Glutamatergic neuron (in vitro differentiated cells): ENCODE data around the gene UTP4. TPM values are rescaled to one million over a fixed set of nuclear protein-coding genes. Genes with fewer than 3 reads are reported as not detected.
"Not testable (repeated sequence)": the region's sequence is repeated elsewhere in the genome, so short reads cannot be mapped to it uniquely, and the experiment has no call there.

Experiments
- DNase-seq: peaks from one replicate; pipeline ENCODE4 v3.0.0; 2022
- H3K27ac Mint-ChIP-seq: one replicate; pipeline ENCODE4 v1.8.0; 2020; ENCODE audit warnings: mild to moderate bottlenecking, mixed read lengths, inconsistent platforms; ENCODE audit not compliant: unreplicated experiment
- H3K27me3 Mint-ChIP-seq: one replicate; pipeline ENCODE4 v1.8.0; 2020; ENCODE audit warnings: mild to moderate bottlenecking, moderate library complexity, mixed read lengths, inconsistent platforms; ENCODE audit not compliant: unreplicated experiment
- H3K36me3 Mint-ChIP-seq: one replicate; pipeline ENCODE4 v1.8.0; 2020; ENCODE audit warnings: mild to moderate bottlenecking, mixed read lengths, inconsistent platforms; ENCODE audit not compliant: unreplicated experiment
- H3K4me1 Mint-ChIP-seq: one replicate; pipeline ENCODE4 v1.8.0; 2020; ENCODE audit warnings: mild to moderate bottlenecking, low read depth, mixed read lengths, inconsistent platforms; ENCODE audit not compliant: unreplicated experiment
- H3K4me3 Mint-ChIP-seq: one replicate; pipeline ENCODE4 v1.8.0; 2020; ENCODE audit warnings: mild to moderate bottlenecking, mixed read lengths, inconsistent platforms; ENCODE audit not compliant: unreplicated experiment
- H3K9me3 Mint-ChIP-seq: one replicate; pipeline ENCODE4 v1.8.0; 2020; ENCODE audit warnings: mild to moderate bottlenecking, moderate library complexity, mixed read lengths, inconsistent platforms; ENCODE audit not compliant: unreplicated experiment
- total RNA-seq: library from RNA; stranded (reverse); fragmentation: NEBNext Ultra II Directional; extraction: Animal tissue kit (Norgen Biotek cat#: 25700); gene quantifications from one replicate; pipeline ENCODE4 v1.2.1, GENCODE V29; 2021; ENCODE audit not compliant: unreplicated experiment
- TF ChIP-seq, protein P1 (sequence below): fragments of 200-600 bp; sonication (generic); IDR thresholded peaks from one replicate; pipeline ENCODE4 v1.5.0; 2021; ENCODE audit not compliant: partially characterized antibody, unreplicated experiment

Gene UTP4
- total RNA-seq, 1 donor from 2014 or later: 70.7 TPM

DNA sequence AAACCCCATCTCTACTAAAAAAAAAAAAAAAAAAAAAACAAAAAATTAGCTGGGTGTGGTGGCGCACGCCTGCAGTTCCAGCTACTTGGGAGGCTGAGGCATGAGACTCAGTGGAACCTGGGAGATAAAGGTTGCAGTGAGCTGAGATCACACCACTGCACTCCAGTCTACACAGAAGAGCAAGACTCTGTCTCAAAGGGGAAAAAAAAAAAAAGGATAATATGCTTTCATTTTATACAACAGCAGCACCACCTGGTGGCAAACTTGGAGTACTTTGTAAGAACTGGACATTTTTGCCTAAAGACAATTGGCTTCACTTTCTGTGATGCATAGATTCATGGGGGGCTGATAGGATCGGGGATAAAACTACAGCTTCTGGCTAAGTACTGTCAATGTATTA lies 8.5 kb upstream of the UTP4 start:
- Mint-ChIP-seq H3K4me3 (no peak overlapping the region), H3K27ac (no peak overlapping the region), H3K36me3 (no peaks in the 10 kb centered on the region), H3K9me3 (no peaks in the 10 kb centered on the region), H3K27me3 (no peaks in the 10 kb centered on the region), H3K4me1 (no peaks in the 10 kb centered on the region)
- TF ChIP-seq, protein P1, sequence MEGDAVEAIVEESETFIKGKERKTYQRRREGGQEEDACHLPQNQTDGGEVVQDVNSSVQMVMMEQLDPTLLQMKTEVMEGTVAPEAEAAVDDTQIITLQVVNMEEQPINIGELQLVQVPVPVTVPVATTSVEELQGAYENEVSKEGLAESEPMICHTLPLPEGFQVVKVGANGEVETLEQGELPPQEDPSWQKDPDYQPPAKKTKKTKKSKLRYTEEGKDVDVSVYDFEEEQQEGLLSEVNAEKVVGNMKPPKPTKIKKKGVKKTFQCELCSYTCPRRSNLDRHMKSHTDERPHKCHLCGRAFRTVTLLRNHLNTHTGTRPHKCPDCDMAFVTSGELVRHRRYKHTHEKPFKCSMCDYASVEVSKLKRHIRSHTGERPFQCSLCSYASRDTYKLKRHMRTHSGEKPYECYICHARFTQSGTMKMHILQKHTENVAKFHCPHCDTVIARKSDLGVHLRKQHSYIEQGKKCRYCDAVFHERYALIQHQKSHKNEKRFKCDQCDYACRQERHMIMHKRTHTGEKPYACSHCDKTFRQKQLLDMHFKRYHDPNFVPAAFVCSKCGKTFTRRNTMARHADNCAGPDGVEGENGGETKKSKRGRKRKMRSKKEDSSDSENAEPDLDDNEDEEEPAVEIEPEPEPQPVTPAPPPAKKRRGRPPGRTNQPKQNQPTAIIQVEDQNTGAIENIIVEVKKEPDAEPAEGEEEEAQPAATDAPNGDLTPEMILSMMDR: peak; percentile 89
- DNase-seq: peak; percentile 50

DNA sequence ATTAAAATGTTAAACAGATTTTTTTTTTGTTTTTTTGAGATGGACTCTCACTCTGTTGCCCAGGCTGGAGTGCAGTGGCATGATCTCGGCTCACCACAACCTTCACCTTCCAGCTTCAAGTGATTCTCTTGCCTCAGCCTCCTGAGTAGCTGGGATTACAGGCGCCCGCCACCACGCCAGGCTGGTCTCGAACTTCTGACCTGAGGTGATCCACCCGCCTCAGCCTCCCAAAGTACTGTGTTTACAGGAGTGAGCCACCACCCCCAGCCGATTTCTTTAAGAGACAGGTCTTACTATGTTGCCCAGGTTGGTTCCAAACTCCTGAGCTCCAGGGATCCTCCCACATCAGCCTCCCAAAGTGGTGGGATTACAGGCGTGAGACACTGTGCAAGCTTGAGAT lies 8.0 kb upstream of the UTP4 start:
- not testable (repeated sequence) for H3K27ac Mint-ChIP-seq, H3K36me3 Mint-ChIP-seq, H3K9me3 Mint-ChIP-seq, DNase-seq, H3K27me3 Mint-ChIP-seq, H3K4me3 Mint-ChIP-seq, H3K4me1 Mint-ChIP-seq

DNA sequence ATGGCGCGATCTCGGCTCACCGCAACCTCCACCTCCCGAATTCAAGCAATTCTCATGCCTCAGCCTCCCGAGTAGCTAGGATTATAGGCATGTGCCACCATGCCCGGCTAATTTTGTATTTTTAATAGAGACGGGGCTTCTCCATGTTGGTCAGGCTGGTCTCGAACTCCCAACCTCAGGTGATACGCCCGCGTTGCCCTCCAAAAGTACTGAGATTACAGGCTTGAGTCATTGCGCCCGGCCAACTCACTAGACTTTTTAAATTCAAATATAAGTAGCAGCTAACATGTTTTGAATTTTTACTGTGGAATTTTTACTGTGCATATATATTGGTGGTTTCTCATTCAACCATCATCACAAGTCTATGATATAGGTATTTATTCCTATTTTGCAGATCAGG lies 7.5 kb upstream of the UTP4 start:
- H3K9me3 Mint-ChIP-seq, H3K27me3 Mint-ChIP-seq, H3K36me3 Mint-ChIP-seq, DNase-seq, H3K27ac Mint-ChIP-seq, H3K4me1 Mint-ChIP-seq, H3K4me3 Mint-ChIP-seq: not testable (repeated sequence)

DNA sequence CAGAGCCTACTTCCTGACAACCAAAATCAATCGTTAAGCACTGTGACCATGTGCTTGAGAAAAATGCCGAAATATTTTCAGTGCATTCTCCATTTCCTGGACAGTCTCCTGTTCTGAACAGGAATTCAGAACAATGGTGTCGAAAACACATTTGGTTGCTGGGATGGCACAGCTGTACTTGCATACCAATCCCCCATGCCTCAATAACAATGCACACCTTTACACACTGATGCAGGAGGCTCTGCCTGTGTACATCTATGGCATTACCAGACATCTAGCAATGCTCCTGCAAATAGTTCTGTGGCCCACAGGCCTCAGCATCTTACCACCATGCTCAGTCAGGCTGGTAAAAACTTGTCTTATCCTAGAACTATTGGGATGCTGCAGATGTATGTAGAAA lies 6.2 kb upstream of the UTP4 start:
- peaks cover 6% of the 10 kb centered on the region for H3K4me1 Mint-ChIP-seq
- H3K36me3 Mint-ChIP-seq: no peaks in the 10 kb centered on the region
- TF ChIP-seq, protein P1: no peak
- H3K27me3 Mint-ChIP-seq: no peaks in the 10 kb centered on the region
- H3K4me3 Mint-ChIP-seq: no peak overlapping the region
- DNase-seq: no peak
- no peaks in the 10 kb centered on the region for H3K9me3 Mint-ChIP-seq
- H3K27ac Mint-ChIP-seq: no peak overlapping the region

DNA sequence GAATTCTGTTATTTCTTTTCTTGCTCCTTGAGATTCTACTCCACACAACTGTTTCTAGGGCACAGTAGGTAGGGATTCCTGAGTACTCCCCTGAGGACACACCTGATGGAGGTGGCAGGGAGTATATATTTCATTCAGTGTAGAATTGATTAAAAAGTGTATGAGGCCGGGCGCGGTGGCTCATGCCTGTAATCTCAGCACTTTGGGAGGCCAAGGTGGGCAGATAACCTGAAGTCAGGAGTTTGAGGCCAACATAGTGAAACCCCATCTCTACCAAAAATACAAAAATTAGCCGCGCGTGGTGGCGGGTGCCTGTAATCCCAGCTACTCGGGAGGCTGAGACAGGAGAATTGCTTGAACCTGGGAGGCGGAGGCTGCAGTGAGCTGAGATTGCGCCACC lies 5.6 kb upstream of the UTP4 start:
- H3K9me3 Mint-ChIP-seq, H3K27ac Mint-ChIP-seq, H3K4me3 Mint-ChIP-seq, H3K36me3 Mint-ChIP-seq, DNase-seq, H3K4me1 Mint-ChIP-seq, H3K27me3 Mint-ChIP-seq: not testable (repeated sequence)

DNA sequence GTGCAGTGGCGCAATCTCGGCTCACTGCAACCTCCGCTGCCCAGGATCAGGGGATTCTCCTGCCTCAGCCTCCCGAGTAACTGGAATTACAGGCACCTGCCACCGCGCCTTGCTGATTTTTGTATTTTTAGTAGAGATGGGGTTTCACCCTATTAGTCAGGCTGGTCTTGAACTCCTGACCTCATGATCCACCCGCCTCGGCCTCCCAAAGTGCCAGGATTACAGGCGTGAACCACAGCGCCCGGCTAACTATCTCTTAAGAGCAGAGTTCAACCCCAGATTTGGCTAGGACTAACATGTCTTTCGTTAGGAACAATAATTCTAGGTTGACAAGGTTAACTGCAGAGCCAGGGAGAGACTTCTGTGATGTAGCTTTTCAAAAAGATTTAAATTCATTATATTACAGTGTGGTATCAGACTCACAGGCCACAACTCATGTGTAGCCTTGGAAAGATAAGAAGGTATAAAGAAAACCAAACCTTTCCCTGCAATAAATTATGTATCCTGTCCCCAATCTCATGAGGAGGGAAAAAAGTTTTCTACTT lies 4.4 kb upstream of the UTP4 start:
- peaks cover 6% of the 10 kb centered on the region for H3K4me1 Mint-ChIP-seq
- H3K27me3 Mint-ChIP-seq: peaks cover 6% of the 10 kb centered on the region
- peaks cover 5% of the 10 kb centered on the region for H3K9me3 Mint-ChIP-seq
- TF ChIP-seq, protein P1: no peak
- H3K27ac Mint-ChIP-seq: no peak overlapping the region
- DNase-seq: no peak
- H3K4me3 Mint-ChIP-seq: no peak overlapping the region
- no peaks in the 10 kb centered on the region for H3K36me3 Mint-ChIP-seq
